ENCODE data around the gene PPME1.

The PPME1 gene

DNA sequence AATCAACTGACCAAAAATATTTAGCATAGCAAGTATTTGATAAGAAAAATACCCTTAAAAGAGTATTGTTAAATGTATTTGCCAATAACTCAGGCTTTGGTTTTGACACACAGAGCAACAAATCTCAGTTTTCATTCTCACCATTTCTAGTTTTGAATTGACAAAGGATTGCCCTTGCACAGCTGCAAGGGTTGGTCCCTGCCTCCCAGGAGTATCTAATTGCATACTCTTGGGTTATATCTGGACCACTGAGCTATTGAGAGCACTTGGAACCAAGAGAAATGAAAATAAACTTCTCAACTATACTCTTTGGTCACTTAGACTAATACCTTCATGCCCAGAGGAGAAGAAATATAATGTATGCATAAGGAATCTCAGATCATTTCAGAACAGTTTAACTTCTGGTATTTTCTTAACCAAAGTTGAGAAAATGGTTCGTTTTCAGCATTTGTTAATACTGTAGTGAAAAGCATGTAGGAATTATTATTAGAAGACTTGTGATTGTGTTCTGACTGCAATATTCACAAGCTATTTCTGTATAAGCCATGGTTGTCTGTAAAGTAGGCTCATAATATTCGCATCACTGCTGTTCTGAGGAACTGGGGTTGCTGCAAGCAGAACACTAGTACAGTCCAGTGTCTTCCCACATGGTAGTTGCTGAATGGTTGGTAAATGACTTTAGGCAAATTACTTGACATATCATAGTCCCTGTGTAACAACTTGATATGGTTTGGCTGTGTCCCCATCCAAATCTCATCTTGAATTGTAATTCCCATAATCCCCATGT lies 8.2 kb upstream of the PPME1 start:
- DNase-seq: no peak

DNA sequence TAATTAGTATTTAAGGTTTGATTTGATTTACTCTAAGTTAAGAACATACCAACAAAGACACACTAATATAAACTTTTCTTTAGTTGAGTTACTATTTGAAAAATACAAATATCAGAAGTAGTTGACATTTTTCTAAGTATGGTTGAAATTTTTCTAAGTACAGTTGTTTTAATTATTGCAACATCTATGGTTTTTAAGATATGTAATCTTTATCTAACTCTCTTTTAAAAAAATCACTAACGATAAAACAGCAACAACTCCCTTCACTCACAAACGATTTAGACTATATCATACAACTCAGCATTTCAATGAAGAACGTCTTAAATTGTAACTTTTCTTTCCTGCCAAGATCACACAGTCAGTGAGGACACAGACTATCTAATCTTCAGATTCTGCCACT lies 2.3 kb upstream of the PPME1 start:
- DNase-seq: no peak

- peak; percentile 14 for DNase-seq
Observed at GRCh38 chr11:74169738-74170458, 1.2 kb upstream of the PPME1 start.

DNA sequence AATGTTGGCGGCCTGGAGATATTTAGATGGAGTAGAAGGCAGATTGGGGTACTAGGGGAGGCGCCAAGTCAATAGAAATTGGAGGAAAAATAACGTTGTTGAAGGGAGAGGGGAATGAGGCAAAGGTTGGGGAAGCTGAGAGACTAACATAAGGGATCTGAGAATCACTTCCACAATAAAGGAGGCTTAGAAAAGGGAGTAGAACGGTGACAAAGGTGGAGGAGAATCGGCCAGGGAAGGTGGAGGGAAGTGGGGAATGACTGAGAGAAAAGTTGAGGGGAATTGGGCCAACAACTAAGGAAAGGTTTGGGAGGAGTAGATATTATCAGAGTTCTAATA lies 510 bp downstream of the PPME1 start:
- no peak for DNase-seq

GRCh38 chr11:74171997-74172396 lies 908 bp downstream of the PPME1 start:
- peak; percentile 15 for DNase-seq

DNA sequence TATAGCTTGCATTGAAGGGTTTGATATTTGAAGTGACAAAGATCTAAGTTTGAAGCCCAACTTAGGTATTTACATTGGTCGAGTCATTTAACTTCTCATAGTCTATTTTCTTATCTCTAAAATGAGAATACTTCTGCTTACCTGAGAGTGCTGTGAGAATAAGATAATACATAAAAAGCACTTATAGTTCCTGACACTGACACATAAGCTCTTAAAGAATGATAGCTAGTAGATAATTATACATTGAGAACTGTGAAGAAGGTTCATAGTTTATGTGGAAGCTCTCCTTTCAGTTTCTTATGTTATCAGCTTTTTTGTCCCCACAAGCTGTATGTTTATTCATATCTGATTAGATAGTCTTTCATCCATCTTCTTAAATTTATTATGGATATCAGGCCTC lies 4.8 kb downstream of the PPME1 start:
- no peak for DNase-seq

DNA sequence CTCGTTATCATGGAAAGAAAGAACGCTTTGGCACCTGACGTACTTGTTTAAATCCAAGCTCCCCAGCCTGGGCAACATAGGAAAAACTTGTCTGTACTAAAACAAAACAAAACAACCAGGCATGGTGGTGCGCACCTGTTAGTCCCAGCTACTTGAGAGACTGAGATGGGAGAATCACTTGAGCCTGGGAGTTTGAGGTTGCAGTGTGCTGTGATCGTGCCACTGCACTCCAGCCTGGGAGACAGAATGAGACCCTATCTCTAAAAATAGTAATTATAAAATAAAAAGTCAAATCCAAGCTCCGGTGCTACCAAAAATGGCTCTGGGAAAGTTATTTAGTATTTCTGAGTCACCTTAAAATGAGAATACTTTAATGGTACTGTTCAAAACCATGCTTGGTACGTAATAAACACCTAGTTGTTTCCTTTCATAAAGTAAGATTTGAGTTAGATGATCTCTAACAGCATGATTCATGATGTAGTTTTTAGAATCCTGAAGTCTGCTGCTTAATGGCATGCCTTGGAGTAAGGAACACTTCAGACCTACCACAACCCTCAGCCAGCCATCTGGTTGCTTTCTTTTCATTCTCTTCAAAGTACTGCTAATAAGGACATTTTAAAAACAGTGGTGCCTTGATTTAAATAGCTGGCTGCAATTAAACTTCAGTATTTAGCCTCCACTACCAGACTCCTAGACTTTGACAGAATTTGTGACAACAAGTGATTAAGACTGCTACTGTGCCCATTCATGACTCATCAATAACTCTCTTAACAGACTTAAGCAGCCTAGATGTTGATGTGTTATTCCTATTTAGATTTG lies 8.4 kb downstream of the PPME1 start:
- DNase-seq: peak; percentile 24

- peak; percentile 48 for DNase-seq
Observed at GRCh38 chr11:74182635-74183034, 11.5 kb downstream of the PPME1 start.

GRCh38 chr11:74185285-74185684 lies 14.2 kb downstream of the PPME1 start:
- no peak for DNase-seq

GRCh38 chr11:74185695-74186094 lies 14.6 kb downstream of the PPME1 start:
- peak; percentile 47 for DNase-seq

DNA sequence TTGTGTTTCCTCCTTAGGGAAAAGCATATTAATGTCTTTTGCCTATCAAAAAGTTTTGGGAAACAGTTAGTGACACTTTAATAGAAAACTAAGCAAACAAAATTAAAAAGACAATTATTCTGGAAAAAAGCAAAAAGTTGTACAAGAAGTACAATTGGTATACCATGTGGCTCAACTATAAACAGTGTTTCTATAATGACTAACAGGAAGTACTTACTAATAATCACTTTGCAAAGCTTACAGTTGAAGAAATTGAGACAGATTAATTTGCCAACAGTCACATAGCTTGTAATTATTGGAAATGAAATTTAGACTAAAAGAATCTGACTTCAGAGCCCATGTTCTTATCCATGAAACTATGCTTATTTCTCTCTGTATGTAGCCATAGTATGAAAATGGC lies 24.7 kb downstream of the PPME1 start:
- DNase-seq: peak; percentile 9

GRCh38 chr11:74196781-74197486 lies 25.8 kb downstream of the PPME1 start:
- DNase-seq: no peak

GRCh38 chr11:74203966-74204365 lies 32.9 kb downstream of the PPME1 start:
- no peak for DNase-seq

DNA sequence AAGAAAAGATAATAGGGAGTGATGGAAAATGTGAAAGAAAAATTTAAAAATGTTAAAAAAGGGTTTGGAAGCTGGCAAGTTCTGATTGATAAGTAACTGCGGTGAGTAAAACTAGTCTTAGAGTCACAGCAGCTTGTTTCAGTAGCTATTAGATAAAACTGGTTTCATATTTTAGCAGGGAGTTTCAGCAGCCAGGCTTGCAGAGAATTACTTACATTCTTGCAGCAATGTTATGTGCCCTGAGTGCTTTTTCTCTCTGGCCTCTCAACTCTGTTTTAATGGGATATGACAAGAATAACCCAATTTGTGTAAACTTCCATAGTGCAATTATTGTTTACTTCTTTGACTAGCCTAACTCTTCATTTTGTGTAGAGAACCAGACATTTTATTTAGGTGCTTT lies 33.6 kb downstream of the PPME1 start:
- DNase-seq: no peak

- DNase-seq: no peak
Observed at GRCh38 chr11:74205181-74205580, 34.1 kb downstream of the PPME1 start.

DNA sequence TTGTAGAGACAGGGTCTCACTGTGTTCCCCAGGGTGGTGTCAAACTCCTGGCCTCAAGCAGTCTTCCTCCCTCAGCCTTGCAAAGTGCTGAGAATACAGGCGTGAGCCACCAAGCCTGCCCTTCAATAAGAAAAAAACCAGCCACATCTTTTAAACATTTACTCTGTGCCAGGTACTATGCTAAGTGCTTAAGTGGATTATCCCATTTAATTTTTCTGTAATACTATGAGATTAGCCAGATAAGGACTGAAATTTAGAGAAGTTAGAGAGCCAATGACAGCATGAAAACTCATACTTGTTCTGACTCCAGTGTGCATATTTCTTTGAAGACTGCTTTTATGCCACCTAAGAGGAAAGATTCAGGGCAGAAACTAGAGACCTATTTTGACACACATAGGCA lies 35.7 kb downstream of the PPME1 start:
- no peak for DNase-seq

DNA sequence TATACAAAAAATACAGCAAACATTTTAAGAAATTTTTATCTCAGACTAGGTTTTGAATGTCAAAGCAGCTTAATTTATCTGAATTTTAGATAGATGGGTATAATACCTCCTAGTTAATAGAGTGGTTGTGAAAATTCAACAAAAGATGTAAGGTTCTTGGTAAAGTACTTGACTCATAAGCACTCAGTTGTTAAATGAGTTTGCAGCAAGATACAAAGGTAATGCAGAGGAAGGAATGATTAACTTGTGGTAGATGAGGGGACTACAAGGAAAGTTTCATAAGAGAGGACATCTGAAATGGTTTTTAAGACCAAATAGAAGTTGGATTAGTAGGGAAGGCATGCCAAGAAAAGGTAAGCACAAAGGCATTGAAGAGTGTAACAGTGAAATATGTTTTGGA lies 37.4 kb downstream of the PPME1 start:
- DNase-seq: no peak

DNA sequence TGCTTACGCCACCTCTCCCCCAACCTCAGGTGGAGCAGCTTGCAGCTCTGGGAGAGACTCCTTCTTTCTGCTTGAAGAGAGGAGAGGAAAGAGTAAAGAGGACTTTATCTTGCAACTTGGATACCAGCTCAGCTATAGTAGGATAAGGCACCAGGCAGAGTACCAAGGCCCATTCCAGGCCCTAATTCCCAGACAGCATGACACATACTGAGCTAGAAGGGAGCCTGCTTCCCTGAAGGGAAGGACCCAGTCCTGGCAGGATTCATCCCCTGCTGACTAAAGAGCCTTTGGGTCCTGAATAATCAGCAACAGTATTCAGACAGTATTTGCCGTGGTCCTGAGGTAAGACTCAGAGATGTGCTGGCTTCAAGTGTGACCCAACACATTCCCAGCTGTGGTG lies 41.4 kb downstream of the PPME1 start:
- DNase-seq: no peak

- DNase-seq: peak; percentile 9
Observed at GRCh38 chr11:74220376-74220775, 49.3 kb downstream of the PPME1 start.

- no peak for DNase-seq
Observed at GRCh38 chr11:74221816-74222215, 50.7 kb downstream of the PPME1 start.

DNA sequence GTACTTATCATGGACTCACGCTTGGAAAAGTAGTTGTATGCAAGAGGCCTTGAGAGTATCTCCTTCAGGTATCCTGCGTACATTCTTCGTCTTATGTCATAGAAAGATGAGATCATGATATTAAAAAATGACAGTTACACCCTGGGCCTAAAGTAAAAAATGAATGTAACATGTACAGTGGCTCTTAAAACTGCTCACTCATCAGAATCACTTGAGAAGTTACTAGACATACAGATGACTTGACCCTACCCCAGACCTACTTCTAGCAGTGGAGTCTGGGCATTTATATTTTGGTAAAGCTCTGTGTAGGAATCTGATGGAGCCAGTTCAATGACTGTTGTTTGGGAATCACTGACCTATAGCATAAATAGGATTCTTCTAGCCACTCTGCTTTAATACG lies 54.5 kb downstream of the PPME1 start:
- DNase-seq: no peak

DNA sequence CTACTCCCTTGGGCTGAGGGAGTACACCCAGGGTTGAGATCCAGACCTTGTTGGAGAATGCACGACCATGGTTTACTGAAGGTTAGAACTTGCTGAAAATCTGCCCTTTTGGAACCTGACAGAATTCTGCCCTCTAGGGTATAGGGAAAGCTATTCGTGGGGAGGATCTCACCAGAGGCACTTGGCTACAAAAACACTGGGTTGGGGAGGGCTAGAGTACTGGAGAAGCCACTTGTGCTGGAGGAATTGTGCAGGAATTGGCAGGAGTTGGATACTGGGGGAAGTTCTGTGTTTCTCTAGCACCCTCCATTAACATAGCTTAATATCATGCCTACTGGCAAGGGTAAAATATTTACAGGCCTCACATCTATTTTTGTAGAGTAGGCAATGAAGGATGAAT lies 55.8 kb downstream of the PPME1 start:
- DNase-seq: no peak

DNA sequence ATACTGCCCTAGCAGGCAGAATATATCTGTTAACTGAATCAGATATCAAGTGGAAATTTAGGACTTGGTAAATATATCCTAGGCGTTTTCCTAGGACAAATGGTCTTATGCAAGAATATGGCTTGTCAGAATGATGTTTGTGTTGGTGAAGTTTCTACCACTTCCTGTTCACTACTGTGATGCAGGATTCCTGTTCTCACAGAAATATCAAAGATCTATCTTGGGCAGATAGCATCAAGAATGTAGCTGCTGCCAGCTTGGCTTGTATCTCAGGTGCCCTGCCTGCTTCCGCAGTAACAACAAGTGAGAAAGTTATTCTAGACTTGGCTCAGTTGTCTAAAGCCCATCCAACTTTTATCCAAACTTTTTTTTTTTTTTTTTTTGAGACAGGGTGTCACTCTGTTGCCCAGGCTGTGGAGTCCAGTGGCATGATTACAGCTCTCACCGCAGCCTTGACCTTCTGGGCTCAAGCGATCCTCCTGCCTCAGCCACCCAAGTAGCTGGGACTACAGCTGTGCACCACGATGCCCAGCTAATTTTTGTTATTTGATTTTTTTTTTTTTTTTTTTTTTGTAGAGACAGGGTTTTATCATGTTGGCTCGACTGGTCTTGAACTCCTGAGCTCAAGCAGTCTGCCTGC lies 61.3 kb downstream of the PPME1 start:
- DNase-seq: no peak

All from EL (cell line).